HG03565 (cell line): ENCODE measurements around the gene SUSD6.

Source experiments
- ATAC-seq: cut with Tn5 transposase; IDR thresholded peaks from one replicate; pipeline ENCODE4 v1.9.1; 2021; ENCODE audit warnings: mild to moderate bottlenecking, moderate library complexity; ENCODE audit not compliant: unreplicated experiment

The SUSD6 gene

GRCh38 chr14:69669375-69669774, 58.0 kb downstream of the SUSD6 start:
- no peak for ATAC-seq

- ATAC-seq: no peak
These were observed 58.7 kb downstream of the SUSD6 start for GRCh38 chr14:69670093-69670492.

GRCh38 chr14:69671365-69672030, 60.1 kb downstream of the SUSD6 start:
- ATAC-seq: no peak

- ATAC-seq: no peak
These were observed 61.0 kb downstream of the SUSD6 start for GRCh38 chr14:69672356-69672755.

GRCh38 chr14:69673104-69673503, 61.7 kb downstream of the SUSD6 start:
- no peak for ATAC-seq

GRCh38 chr14:69673578-69674305, 62.3 kb downstream of the SUSD6 start:
- ATAC-seq: no peak

- ATAC-seq: no peak
These were observed 63.3 kb downstream of the SUSD6 start for GRCh38 chr14:69674546-69675244.

- no peak for ATAC-seq
These were observed 63.8 kb downstream of the SUSD6 start for GRCh38 chr14:69675245-69675583.

GRCh38 chr14:69675877-69676416, 64.6 kb downstream of the SUSD6 start:
- peak; percentile 76 for ATAC-seq

GRCh38 chr14:69676723-69677122, 65.3 kb downstream of the SUSD6 start:
- ATAC-seq: no peak

GRCh38 chr14:69680297-69680696, 68.9 kb downstream of the SUSD6 start:
- ATAC-seq: no peak

GRCh38 chr14:69682136-69682535, 70.7 kb downstream of the SUSD6 start:
- ATAC-seq: no peak

- no peak for ATAC-seq
These were observed 71.3 kb downstream of the SUSD6 start for GRCh38 chr14:69682621-69683263.

GRCh38 chr14:69683971-69684370, 72.6 kb downstream of the SUSD6 start:
- ATAC-seq: no peak

- no peak for ATAC-seq
These were observed 73.2 kb downstream of the SUSD6 start for GRCh38 chr14:69684461-69685217.

GRCh38 chr14:69685218-69685616, 73.8 kb downstream of the SUSD6 start:
- peak; percentile 47 for ATAC-seq

- ATAC-seq: no peak
These were observed 74.3 kb downstream of the SUSD6 start for GRCh38 chr14:69685716-69686115.

- no peak for ATAC-seq
These were observed 76.4 kb downstream of the SUSD6 start for GRCh38 chr14:69687606-69688298.

GRCh38 chr14:69688299-69688649, 76.9 kb downstream of the SUSD6 start:
- no peak for ATAC-seq

GRCh38 chr14:69690042-69690441, 78.6 kb downstream of the SUSD6 start:
- no peak for ATAC-seq
